GM18505 (cell line): ENCODE data around the gene PHLPP1.

ENCODE experiments used
- ATAC-seq: cut with Tn5 transposase; IDR thresholded peaks from one replicate; pipeline ENCODE4 v1.9.1; 2021; ENCODE audit not compliant: unreplicated experiment
- POLR2A ChIP-seq: IDR thresholded peaks from 4 replicates; pipeline ENCODE4 v1.6.1; 2011; ENCODE audit warnings: borderline replicate concordance; ENCODE audit not compliant: insufficient read depth, insufficient read length; ENCODE audit errors: extremely low read depth

The PHLPP1 gene

DNA sequence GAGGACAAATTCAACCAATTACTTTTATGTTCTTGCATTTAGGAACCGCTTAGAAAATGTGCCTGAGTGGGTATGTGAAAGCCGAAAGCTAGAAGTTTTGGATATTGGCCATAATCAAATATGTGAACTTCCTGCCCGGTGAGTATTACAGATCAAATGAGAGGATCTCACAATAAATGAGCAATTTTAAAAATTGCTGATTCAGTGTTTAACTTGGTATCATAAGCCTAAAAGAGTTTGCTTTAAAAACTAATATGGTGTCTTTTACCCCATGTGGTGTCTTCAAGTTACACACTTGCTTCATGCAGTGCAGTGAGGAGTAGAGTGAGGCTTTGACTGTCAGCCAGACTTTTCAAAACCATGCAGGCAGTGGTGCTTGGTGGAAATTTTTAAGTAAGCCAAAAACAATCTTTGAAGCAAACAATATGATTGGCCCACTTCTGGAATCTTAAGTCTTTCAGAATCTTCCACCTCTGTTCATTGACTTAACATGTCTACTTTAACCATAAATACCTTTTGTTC, 199.6 kb downstream of the PHLPP1 start:
- no peak for TF ChIP-seq POLR2A
- no peak for ATAC-seq

DNA sequence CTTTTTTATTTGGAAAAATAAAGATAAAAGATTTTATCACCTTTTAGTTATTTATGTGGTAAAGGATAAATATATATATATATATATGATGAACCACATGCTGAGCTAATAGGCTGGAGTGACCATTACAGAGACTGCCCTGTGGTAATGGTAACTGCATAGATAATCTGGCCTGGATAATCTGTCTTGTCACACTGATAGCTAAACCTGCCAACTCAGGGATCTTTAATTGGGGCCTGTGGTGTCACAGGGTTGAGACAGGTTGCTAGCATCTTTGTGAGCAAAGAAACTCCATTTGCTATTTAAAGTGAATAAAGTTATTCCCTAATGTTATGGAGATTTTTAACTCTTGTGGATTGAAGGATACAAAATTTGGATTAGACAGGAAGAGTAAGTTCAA, 203.0 kb downstream of the PHLPP1 start:
- no peak for TF ChIP-seq POLR2A
- no peak for ATAC-seq

DNA sequence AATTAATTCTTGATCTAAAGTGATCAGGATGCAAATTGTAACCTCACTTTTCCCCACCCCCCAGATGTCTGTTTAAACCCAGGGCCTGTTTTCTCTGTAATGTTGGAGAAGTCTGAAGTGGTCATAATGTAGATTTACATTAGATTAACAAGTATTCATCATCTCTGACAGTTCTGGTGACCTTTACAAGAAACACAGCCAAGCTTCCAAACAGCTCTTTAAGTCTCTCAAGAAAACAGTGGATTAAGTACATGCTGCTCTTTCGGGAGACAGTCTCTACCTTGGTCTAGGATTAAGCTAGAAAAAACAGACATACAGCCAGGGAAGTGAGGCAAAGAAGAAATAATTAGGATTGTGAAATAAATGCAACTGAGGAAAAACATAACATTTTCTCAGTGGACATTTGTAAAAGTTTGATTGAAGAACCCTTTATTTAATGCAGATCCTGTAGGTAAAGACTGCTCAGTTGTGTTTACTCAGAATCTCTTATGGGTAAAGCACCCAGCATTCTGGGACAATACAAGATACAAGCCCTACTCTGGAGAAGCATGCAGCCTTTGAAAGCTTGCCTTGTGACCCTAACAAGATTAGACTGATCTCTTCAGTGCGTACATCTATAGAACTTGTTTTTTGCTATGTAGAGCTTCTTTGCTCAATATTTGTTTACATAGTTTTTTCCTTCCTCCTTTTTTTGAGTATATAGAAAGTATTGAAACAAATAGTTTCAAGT, 203.9 kb downstream of the PHLPP1 start:
- no peak for TF ChIP-seq POLR2A
- ATAC-seq, result no peak

DNA sequence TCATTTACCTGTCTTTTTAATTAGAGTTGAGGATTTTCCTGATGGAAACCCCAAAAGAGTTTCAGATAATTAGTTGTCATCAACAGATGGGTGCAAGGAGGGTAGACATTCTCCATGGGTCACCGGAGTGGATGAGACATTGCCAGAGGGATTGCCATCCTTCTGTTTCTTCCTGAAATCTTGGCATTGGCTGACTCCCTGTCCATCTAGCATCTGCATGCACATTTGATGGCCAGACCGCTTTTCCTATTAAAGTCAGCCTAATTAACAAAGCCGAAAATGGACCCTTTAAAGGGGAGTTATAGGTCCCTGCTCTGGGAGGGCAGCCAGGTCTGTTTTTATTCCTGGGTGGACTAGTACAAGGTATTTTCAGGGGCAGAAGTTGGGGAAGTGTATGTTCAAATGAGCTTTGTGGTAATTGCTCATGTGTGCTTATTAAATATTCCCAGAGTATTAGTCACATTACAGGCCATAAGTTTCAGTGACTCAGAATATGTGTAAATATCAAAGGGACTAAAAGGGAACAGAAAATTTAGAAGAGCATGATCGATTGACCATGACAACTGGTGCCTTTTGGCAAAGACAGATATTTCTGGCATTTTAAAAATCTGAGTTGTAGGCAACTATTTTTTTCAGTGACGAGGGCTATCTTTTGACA, 209.8 kb downstream of the PHLPP1 start:
- ATAC-seq, result no peak
- no peak for TF ChIP-seq POLR2A

DNA sequence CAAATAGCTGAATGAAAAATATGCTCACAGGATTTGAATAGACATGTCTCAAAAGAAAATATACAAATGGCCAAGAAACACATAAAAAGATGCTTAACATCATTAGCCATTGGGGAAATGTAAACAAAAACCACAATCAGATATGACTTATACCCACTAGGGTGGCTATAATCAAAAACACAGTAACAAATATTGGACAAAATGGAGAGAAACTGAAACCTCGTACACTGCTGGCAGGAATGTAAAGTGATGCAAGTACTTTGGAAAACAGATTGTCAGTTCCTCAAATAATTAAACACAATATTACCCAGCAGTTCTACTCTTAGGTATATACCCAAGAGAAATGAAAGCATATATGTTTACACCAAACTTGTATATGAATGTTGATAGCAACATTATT, 213.0 kb downstream of the PHLPP1 start:
- no peak for TF ChIP-seq POLR2A
- no peak for ATAC-seq

DNA sequence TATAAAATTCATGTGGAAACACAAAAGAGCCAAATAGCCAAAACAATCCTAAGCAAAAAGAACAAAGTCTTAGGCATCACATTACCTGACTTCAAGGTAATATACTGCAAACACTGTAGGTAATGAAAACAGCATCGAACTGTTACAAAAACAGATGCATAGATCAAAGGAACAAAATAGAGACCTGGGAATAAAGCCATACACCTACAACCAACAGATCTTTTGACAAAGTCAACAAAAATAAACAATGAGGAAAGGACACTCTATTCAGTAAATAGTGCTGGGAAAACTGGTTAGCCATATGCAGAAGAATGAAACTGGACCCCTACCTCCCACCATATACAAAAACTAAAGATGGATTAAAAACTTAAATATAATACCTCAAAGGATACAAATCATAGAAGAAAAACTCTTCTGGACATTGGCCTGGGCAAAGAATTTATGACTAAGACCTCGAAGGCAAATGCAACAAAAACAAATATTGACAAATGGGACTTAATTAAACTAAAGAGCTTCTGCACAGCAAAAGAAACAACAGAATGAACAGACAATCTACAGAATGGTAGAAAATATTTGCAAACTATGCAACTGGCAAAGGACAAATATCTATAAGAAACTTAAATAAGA, 218.0 kb downstream of the PHLPP1 start:
- no peak for TF ChIP-seq POLR2A
- no peak for ATAC-seq

DNA sequence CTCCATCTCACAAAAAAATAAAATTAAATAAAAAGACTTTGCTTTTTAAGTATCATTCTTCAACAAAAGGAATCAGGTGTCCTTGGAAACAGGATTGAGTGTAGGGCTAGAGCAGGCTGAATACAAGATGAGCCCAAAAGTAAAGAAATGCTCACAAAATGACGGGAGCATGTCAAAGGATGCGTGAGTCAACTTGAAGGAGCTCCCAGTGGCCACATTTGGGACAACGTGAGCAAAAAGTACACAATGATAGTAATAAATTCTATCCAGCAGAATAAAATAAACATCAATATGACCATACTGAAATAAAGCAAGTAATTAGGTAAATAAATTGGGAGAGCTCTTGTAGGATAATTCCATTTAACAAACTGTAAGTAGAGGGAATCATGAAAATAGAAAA, 220.7 kb downstream of the PHLPP1 start:
- no peak for ATAC-seq
- TF ChIP-seq POLR2A, result no peak

DNA sequence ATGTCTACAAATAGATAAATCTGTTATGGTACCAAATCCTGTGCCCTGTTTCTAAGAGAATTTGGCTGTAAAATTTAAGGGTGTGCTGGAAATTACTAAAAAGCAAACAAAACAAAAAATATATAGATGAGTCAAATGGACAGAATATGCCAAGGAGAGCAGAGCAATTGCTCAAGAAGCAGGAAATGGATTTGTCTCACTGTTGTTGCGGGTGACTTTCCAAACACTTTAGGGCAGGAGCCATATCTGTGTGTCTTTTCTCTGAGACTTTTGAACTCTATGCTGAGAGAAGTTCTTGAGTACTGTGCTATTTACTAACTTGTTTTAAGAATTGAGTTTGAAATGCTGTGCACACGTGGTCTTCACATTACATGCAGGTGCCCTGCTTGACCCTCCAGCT, 221.7 kb downstream of the PHLPP1 start:
- no peak for TF ChIP-seq POLR2A
- ATAC-seq, result no peak

DNA sequence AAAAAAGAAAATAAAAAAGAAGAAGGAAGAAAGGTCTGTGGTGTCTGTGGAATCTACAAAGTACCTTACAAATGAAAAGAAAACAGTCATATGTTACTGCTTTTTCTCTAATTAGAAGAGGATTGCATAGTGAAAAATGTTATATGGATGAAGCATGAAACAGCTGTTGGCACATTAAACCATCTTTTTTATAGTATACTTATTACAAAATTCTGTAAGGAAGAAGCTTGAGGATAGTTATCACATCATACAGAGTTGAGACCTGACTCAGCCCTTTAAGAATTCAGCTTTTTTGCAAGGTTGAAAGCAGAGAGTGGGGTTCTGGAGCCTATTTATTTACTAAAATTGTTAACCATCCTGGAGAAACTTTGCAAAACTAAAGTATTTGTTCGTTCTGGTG, 222.7 kb downstream of the PHLPP1 start:
- no peak for ATAC-seq
- TF ChIP-seq POLR2A, result no peak

DNA sequence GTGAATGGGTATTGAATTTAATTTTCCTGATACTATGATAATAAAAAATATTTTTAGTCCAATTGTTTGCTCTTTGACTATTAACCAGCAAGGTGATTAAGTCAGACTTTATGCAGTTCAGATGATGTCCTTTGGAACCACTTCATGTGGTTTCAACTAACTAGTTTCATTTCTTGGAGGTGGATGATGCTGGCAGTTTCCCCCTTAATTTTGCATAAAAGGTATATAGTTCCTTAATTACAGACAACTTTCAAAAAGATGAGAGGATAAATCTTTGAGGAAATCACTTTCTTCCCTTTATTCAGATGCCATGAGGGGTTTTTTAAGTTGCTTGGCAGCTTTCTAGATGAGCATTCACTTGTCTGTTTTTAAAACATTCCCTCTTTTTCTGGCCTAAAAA, 223.1 kb downstream of the PHLPP1 start:
- no peak for ATAC-seq
- no peak for TF ChIP-seq POLR2A

DNA sequence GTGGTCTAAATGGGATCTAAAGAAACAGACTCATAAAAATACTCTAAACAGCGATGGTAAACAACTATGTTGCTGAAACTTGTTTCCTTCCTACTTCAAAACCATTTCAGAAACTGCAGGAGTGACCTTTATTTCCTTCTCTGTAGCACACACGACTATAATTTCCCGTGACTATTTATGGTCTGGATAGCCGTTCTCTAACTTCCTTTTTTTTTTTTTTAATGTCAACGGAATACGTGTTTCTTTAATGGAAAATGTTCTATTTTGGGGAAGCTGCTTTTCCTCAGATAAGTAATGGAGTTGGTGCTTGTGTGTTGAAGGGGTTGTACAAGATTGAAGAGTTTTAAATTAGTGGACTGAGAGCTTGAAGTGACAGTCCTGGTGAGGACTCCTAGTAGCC, 224.1 kb downstream of the PHLPP1 start:
- ATAC-seq, result no peak
- TF ChIP-seq POLR2A, result no peak

DNA sequence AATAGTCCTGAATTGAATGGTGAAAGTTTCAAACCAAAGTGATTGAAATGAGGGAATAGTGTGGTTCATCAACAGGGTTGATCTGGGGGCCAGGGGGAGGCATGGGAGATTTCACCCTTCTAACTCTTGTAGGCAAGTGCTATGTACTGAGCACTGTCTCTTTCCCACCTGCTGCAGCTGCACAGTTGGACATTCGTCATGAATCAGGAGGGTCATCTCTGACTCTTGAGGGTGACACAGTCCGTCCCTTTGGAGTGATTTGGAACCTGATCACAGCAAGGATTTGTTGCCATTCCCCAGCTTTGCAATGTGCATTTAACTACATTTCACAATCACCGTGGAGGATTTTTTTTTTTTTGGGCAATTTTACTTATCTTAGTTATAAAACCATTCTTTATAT, 224.6 kb downstream of the PHLPP1 start:
- TF ChIP-seq POLR2A, result no peak
- no peak for ATAC-seq

DNA sequence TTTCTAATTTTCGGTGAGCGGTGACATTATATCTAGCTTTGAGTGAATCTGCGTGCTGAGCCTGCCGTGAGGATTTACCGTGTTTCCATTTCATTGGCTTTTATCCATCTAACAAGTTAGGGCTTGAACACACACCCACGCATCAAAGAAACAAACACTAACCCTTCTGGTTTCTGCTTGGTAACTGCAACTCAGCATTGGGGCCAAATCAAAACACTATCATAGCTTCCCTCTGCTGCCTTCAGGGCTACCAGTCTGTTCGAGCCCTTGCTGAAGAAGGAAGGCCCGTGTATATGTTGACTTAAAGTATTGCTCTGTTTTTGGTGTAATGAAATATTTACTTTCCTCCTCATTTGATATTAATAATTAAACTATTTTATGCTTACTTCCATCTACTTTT, 227.2 kb downstream of the PHLPP1 start:
- no peak for TF ChIP-seq POLR2A
- ATAC-seq, result no peak

DNA sequence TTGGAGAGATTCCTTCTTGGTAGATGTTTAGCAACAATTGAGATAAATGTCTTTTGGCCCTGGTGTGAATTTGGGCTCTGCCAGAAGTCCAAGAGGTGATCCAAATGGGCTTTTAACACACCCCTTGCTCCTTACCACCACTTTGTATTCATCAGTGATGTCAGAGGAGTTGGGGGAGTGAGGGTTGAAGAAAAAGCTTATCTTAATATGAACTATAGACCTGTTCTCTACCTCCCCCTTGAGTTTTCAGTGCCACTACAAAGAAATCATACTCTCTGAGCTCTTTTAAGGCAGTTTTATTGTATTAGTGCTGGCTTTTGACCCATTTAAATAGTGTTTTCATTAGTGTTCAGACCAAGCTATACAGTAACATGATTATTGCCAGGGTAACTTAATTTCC, 229.1 kb downstream of the PHLPP1 start:
- ATAC-seq, result no peak
- no peak for TF ChIP-seq POLR2A
